Vagina (tissue), 2 donors: Measurements from ENCODE around the gene ARMH3.

Source experiments
- CTCF ChIP-seq, 3 experiments: fragments of 450-650 bp in 2 of 3; fragments of 200-600 bp in 1 of 3; sonication (generic) in 1 of 3; IDR thresholded peaks; one replicate each; pipeline ENCODE4 v1.5.1; 2017 to 2019; ENCODE audit warnings: antibody characterized with exemption in 3 of 3, mild to moderate bottlenecking in 2 of 3, moderate library complexity in 2 of 3
- POLR2A ChIP-seq, 2 donors: fragments of 450-650 bp; IDR thresholded peaks; one replicate each; pipeline ENCODE4 v1.6.1; 2017; ENCODE audit warnings: antibody characterized with exemption in 2 of 2, mild to moderate bottlenecking in 2 of 2, moderate library complexity in 2 of 2

- TF ChIP-seq POLR2A (IDR thresholded peaks at IDR 0.05) = no peak
- no peak for TF ChIP-seq CTCF (IDR thresholded peaks at IDR 0.05)
Observed at GRCh38 chr10:101874252-101874651, 181.7 kb downstream of the ARMH3 start.
